Tibial nerve (tissue), 4 donors: ENCODE data around the gene GRM1. TPM values are rescaled to one million over a fixed set of nuclear protein-coding genes. Genes with fewer than 3 reads are reported as not detected.

Experiments
- DNase-seq, 2 donors: peaks; one replicate each; pipeline ENCODE4 v3.0.0-alpha.2; 2019; ENCODE audit warnings: low spot score in 2 of 2
- H3K27ac ChIP-seq, 4 donors: fragments of 200-600 bp; sonication (generic) in 3 of 4; one replicate each; pipeline ENCODE4 v1.5.1; 2017 to 2019; ENCODE audit warnings: mild to moderate bottlenecking in 1 of 4
- H3K27me3 ChIP-seq, 2 donors: fragments of 200-600 bp; sonication (generic) in 1 of 2; one replicate each; pipeline versions ENCODE4 v1.5.1 to v1.6.0; 2017 to 2019
- H3K36me3 ChIP-seq, 3 donors: fragments of 200-600 bp; sonication (generic); one replicate each; pipeline ENCODE4 v1.5.1; 2018 to 2019
- H3K4me1 ChIP-seq, 4 donors: fragments of 200-600 bp; sonication (generic) in 3 of 4; one replicate each; pipeline ENCODE4 v1.5.1; 2017 to 2019
- H3K4me3 ChIP-seq, 4 donors: fragments of 200-600 bp; sonication (generic) in 3 of 4; one replicate each; pipeline ENCODE4 v1.5.1; 2017 to 2019; ENCODE audit warnings: mild to moderate bottlenecking in 1 of 4, moderate library complexity in 1 of 4
- H3K9me3 ChIP-seq, 4 donors: fragments of 200-600 bp; sonication (generic) in 3 of 4; one replicate each; pipeline ENCODE4 v1.5.1; 2017 to 2019
- EP300 ChIP-seq, 2 donors: sonication (generic); formaldehyde crosslinking; IDR thresholded peaks; one replicate each; pipeline ENCODE4 v1.6.1; 2017; ENCODE audit warnings: antibody characterized with exemption in 2 of 2, mild to moderate bottlenecking in 1 of 2
- POLR2A ChIP-seq, 2 donors: fragments of 450-650 bp; IDR thresholded peaks; one replicate each; pipeline ENCODE4 v1.6.1; 2017; ENCODE audit warnings: antibody characterized with exemption in 2 of 2, mild to moderate bottlenecking in 2 of 2, moderate library complexity in 2 of 2
- WGBS, 2 donors: methylation state at CpG; one replicate each; pipeline ENCODE4 v1.1.5; 2018; 5-methylcytosine and 5-hydroxymethylcytosine counted together
- total RNA-seq, 4 donors: library from RNA; depleted of rRNA; stranded (reverse); fragments of >200 nt; gene quantifications; one replicate each; pipeline ENCODE4 v1.1.0, GENCODE V29; 2016
- TF ChIP-seq, protein P1 (sequence below), 5 experiments: fragments of 200-600 bp in 3 of 5; fragments of 450-650 bp in 2 of 5; sonication (generic) in 3 of 5; IDR thresholded peaks; one replicate each; pipeline ENCODE4 v1.5.1; 2016 to 2019; ENCODE audit warnings: antibody characterized with exemption in 5 of 5, mild to moderate bottlenecking in 3 of 5, moderate library complexity in 2 of 5

GRM1 gene
- total RNA-seq, 4 donors from 2014 or later: 0.30 to 0.63 (median 0.44) TPM; not detected in 1

DNA sequence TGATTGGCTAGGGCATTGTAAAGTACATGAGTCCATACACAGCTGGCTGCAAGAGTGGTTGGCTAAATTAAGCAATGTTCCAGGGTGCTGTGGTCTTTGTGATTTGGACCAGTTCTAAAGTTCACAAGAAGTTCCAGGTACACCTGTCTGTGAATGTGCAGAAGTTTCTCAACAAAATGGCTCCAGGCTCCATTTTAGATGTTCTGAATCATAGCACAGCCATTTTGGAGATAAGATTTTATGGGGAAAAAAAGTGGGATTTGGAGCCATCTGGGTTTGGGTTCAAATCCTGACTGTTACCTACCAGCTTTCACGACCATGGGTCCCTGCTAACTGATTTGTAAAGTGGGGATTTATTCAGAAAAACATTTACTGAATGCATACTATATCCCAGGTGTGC lies 82.1 kb downstream of the GRM1 start:
- H3K4me3 ChIP-seq: no peak overlapping the region
- no peaks in the 10 kb centered on the region for H3K27me3 ChIP-seq
- H3K9me3 ChIP-seq: peaks cover 0 to 15% (median 0%) of the 10 kb centered on the region in 4 donors
- H3K36me3 ChIP-seq: no peaks in the 10 kb centered on the region
- TF ChIP-seq, protein P1, sequence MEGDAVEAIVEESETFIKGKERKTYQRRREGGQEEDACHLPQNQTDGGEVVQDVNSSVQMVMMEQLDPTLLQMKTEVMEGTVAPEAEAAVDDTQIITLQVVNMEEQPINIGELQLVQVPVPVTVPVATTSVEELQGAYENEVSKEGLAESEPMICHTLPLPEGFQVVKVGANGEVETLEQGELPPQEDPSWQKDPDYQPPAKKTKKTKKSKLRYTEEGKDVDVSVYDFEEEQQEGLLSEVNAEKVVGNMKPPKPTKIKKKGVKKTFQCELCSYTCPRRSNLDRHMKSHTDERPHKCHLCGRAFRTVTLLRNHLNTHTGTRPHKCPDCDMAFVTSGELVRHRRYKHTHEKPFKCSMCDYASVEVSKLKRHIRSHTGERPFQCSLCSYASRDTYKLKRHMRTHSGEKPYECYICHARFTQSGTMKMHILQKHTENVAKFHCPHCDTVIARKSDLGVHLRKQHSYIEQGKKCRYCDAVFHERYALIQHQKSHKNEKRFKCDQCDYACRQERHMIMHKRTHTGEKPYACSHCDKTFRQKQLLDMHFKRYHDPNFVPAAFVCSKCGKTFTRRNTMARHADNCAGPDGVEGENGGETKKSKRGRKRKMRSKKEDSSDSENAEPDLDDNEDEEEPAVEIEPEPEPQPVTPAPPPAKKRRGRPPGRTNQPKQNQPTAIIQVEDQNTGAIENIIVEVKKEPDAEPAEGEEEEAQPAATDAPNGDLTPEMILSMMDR (IDR thresholded peaks at IDR 0.05): no peak
- TF ChIP-seq EP300 (IDR thresholded peaks at IDR 0.05): no peak
- no peak for TF ChIP-seq POLR2A (IDR thresholded peaks at IDR 0.05)
- H3K27ac ChIP-seq: no peak overlapping the region
- no peak for DNase-seq
- WGBS, 2 donors: 43 to 60% methylated on average over 1 of the region's 1 CpG
- H3K4me1 ChIP-seq: no peaks in the 10 kb centered on the region

DNA sequence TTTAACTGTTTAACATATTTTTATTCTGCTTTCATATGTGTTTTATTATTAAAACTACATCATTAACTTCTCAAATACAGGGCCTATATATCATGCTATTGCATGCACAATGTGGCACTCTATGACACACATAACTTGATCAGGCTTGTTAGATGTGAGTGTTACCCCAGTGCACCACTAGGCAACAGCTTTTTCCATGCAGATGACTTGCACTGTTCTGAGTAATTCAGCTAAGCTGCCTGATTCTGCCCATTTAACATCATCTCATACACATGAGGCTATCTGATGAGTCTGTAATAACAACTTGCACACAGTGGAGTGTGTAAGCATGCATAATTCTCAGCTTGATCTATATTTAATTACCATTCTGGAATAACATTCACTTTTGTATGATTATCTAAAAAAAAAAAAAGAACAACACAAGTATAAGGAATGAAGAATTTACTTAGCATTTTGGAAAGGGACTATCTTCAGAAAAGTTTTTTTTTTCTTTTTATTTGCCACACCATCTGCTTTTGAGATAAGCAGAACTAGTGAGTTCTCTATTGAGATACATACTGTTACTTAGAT lies 83.1 kb downstream of the GRM1 start:
- no peaks in the 10 kb centered on the region for H3K36me3 ChIP-seq
- DNase-seq: no peak
- TF ChIP-seq, protein P1 (IDR thresholded peaks at IDR 0.05): no peak
- H3K27ac ChIP-seq: no peak overlapping the region
- H3K4me3 ChIP-seq: no peak overlapping the region
- peaks cover 0 to 15% (median 0%) of the 10 kb centered on the region in 4 donors for H3K9me3 ChIP-seq
- no peaks in the 10 kb centered on the region for H3K27me3 ChIP-seq
- no peaks in the 10 kb centered on the region for H3K4me1 ChIP-seq

DNA sequence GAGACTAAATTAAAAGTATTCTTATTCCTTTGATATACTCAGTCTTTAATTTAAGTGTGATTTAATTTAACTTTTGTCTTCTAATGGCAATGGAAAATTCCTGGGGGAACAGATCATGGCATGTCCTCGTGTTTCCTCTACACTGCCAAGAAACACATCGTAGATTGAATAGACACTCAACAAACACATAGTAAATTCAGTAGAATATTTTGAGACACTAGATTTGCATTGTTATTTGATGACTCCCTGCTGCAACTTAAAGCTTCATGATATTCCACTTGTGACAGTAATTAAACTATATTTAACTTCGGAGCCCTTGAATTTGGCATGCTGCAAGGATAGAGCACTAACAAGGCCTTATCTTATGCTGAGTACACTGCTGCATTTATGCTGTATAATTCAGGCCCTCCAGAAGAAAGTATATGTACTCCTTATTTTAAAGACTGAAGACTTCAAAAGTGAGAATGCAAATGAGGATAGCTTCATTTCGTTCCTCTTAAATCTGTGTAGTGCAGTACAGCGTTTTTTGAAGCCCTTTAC lies 84.3 kb downstream of the GRM1 start:
- Histone ChIP-seq H3K36me3 (no peaks in the 10 kb centered on the region), H3K27me3 (no peaks in the 10 kb centered on the region), H3K9me3 (peaks cover 0 to 15% (median 0%) of the 10 kb centered on the region in 4 donors), H3K4me1 (no peaks in the 10 kb centered on the region), H3K4me3 (no peak overlapping the region), H3K27ac (no peak overlapping the region)
- no peak for DNase-seq
- 47 to 49% methylated on average over 5 of the region's 5 CpGs for WGBS, 2 donors
- TF ChIP-seq EP300 (IDR thresholded peaks at IDR 0.05) (no peak), POLR2A (IDR thresholded peaks at IDR 0.05) (no peak)
- TF ChIP-seq, protein P1 (IDR thresholded peaks at IDR 0.05): no peak

DNA sequence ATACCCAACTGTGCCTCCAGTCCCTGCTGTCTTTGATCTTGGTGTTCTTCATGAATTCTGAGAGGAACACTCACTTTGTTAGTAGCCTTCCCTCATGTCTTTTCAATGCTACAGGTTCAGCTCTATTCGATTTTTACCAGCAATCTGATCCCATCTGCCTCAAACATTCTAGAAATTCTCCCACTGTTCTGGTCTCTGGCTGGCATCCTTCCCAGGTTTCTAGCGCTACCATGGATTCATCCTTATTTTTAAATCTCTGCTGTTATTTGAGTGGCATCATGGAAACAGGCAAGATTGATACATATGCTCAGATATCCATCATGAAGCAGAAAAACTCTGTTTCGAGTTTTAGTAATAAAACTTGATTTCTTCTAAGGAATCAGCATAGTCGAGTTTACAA lies 94.8 kb downstream of the GRM1 start:
- no peak for DNase-seq
- Histone ChIP-seq H3K36me3 (no peaks in the 10 kb centered on the region), H3K4me3 (no peak overlapping the region), H3K4me1 (no peaks in the 10 kb centered on the region), H3K9me3 (peaks cover 0 to 9% (median 0%) of the 10 kb centered on the region in 4 donors), H3K27me3 (no peaks in the 10 kb centered on the region), H3K27ac (no peak overlapping the region)
- 78 to 89% methylated on average over 4 of the region's 4 CpGs for WGBS, 2 donors
- TF ChIP-seq, protein P1 (IDR thresholded peaks at IDR 0.05): no peak
- TF ChIP-seq EP300 (IDR thresholded peaks at IDR 0.05) (no peak), POLR2A (IDR thresholded peaks at IDR 0.05) (no peak)

DNA sequence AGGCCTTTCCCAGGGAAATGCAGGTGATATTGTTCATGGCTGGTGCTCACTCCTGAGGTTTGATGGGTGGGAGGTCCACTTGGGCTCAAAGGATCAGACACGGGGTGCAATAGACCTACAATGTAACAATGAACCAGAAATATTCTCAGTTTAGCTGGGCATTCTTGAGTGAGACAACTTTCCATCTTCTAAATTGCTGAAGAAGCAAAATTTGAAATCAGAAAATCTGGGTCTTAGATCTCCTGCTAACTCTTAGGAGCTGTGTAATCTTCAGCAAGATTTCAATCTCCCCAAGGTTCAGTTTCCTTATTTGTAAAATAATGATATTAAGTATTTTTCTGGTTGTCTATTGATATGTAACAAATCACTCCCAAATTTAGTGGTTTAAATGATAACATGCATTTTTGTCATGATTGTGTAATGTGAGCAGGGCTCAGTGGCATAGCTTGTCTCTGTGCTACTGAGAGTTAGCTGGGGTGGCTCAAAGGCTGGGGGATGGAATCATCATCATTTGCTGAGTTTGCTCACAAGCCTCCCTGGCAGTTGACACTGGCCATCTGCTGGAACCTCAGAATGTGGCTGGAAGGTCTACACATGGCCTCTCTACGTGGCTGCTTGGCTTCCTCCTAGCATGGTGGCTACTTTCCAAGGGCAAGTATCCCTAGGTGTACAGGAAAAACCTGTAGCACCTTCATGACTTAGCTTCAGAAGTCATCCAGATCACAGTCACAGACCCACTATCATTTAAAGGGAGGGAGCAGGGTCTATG lies 98.8 kb downstream of the GRM1 start:
- TF ChIP-seq, protein P1 (IDR thresholded peaks at IDR 0.05): no peak
- TF ChIP-seq EP300 (IDR thresholded peaks at IDR 0.05) (no peak), POLR2A (IDR thresholded peaks at IDR 0.05) (no peak)
- H3K36me3 ChIP-seq: no peaks in the 10 kb centered on the region
- no peaks in the 10 kb centered on the region for H3K9me3 ChIP-seq
- 75 to 77% methylated on average over 1 to 2 of the region's 2 CpGs for WGBS, 2 donors
- DNase-seq: no peak
- H3K4me1 ChIP-seq: no peaks in the 10 kb centered on the region
- no peaks in the 10 kb centered on the region for H3K27me3 ChIP-seq
- H3K27ac ChIP-seq: no peak overlapping the region
- H3K4me3 ChIP-seq: no peak overlapping the region
